ENCODE data around the gene SLC35F3.

The SLC35F3 gene

DNA sequence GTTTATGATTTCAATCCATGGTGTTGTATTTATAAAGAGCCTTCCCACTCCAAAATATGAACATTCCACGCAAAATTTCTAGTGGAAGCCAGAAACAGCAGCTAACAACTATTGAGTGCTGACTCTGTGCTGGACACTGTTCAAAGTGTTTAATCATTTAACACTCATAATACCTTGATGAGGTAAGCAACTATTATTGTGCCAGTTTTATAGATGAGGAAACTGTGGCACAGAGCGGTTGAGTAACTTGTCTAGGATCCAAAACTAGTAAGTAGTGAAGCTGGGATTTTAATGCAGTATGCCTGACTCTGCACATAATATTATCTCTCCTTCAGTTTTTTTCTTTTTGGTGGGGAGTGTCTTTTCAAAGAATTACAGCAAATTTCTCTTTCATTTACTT, 228.3 kb downstream of the SLC35F3 start:
- Histone ChIP-seq H4K8ac (ENCODE audit: low read depth, low read length) (no peak overlapping the region), H3K36me3 (replicated peaks in 1 of 2; ENCODE audit: control insufficient read depth in 2 of 2, insufficient read depth in 2 of 2, low read length in 2 of 2) (no peaks in the 10 kb centered on the region), H2AFZ (ENCODE audit: low read length) (no peak overlapping the region), H3K14ac (ENCODE audit: low read length) (no peak overlapping the region), H2BK120ac (ENCODE audit: low read depth, low read length) (no peak overlapping the region), H3K27ac (replicated peaks; ENCODE audit: low read length) (no peak overlapping the region), H2BK5ac (ENCODE audit: low read length) (no peak overlapping the region), H2BK12ac (ENCODE audit: low read length) (no peak overlapping the region), H3K9me3 (replicated peaks in 1 of 2; ENCODE audit: control insufficient read depth in 2 of 2, insufficient read depth in 1 of 2, low read depth in 1 of 2, low read length in 2 of 2) (no peaks in the 10 kb centered on the region), H3K9ac (ENCODE audit: low read depth, low read length, poor library complexity) (no peak overlapping the region), H2AK5ac (ENCODE audit: low read depth, low read length) (no peak overlapping the region), H3K23ac (ENCODE audit: low read depth, low read length, poor library complexity) (no peak overlapping the region), H3K79me1 (ENCODE audit: low read depth, low read length) (no peaks in the 10 kb centered on the region), H3K4me3 (ENCODE audit: low read length in 2 of 2) (no peak overlapping the region), H3K4me2 (ENCODE audit: insufficient read depth, low read length, poor library complexity, severe bottlenecking) (no peak overlapping the region), H3K4ac (ENCODE audit: low read length) (no peak overlapping the region), H4K91ac (ENCODE audit: low read depth, low read length, poor library complexity) (no peak overlapping the region), H3K4me1 (ENCODE audit: control insufficient read depth in 2 of 2, insufficient read depth in 1 of 2, low read depth in 1 of 2, low read length in 2 of 2) (no peaks in the 10 kb centered on the region), H3K27me3 (ENCODE audit: control insufficient read depth in 3 of 3, insufficient read depth in 3 of 3, low read depth in 1 of 3, low read length in 3 of 3) (no peaks in the 10 kb centered on the region), H2BK15ac (ENCODE audit: low read length) (no peak overlapping the region), H3K18ac (ENCODE audit: low read length) (no peak overlapping the region)
- WGBS, 2 donors (ENCODE audit: extremely low coverage in 2 of 2, insufficient read length in 2 of 2, insufficient replicate concordance in 1 of 2) = no CpG with 5 or more reads among the region's 2 CpGs
- DNase-seq (ENCODE audit: low spot score) = no peak

- Histone ChIP-seq H4K91ac (ENCODE audit: low read depth, low read length, poor library complexity) (no peak overlapping the region), H3K27me3 (ENCODE audit: control insufficient read depth in 3 of 3, insufficient read depth in 3 of 3, low read depth in 1 of 3, low read length in 3 of 3) (no peaks in the 10 kb centered on the region), H3K9ac (ENCODE audit: low read depth, low read length, poor library complexity) (no peak overlapping the region), H3K23ac (ENCODE audit: low read depth, low read length, poor library complexity) (no peak overlapping the region), H3K14ac (ENCODE audit: low read length) (no peak overlapping the region), H2BK120ac (ENCODE audit: low read depth, low read length) (no peak overlapping the region), H4K8ac (ENCODE audit: low read depth, low read length) (no peak overlapping the region), H3K9me3 (replicated peaks in 1 of 2; ENCODE audit: control insufficient read depth in 2 of 2, insufficient read depth in 1 of 2, low read depth in 1 of 2, low read length in 2 of 2) (no peaks in the 10 kb centered on the region), H2BK5ac (ENCODE audit: low read length) (no peak overlapping the region), H2AK5ac (ENCODE audit: low read depth, low read length) (no peak overlapping the region), H3K36me3 (replicated peaks in 1 of 2; ENCODE audit: control insufficient read depth in 2 of 2, insufficient read depth in 2 of 2, low read length in 2 of 2) (no peaks in the 10 kb centered on the region), H2BK15ac (ENCODE audit: low read length) (no peak overlapping the region), H2BK12ac (ENCODE audit: low read length) (no peak overlapping the region), H3K4me2 (ENCODE audit: insufficient read depth, low read length, poor library complexity, severe bottlenecking) (no peak overlapping the region), H2AFZ (ENCODE audit: low read length) (no peak overlapping the region), H3K18ac (ENCODE audit: low read length) (no peak overlapping the region), H3K4me3 (ENCODE audit: low read length in 2 of 2) (no peak overlapping the region), H3K4me1 (ENCODE audit: control insufficient read depth in 2 of 2, insufficient read depth in 1 of 2, low read depth in 1 of 2, low read length in 2 of 2) (no peaks in the 10 kb centered on the region), H3K27ac (replicated peaks; ENCODE audit: low read length) (no peak overlapping the region), H3K4ac (ENCODE audit: low read length) (no peak overlapping the region), H3K79me1 (ENCODE audit: low read depth, low read length) (no peaks in the 10 kb centered on the region)
- DNase-seq (ENCODE audit: low spot score) = no peak
- no CpG with 5 or more reads among the region's 5 CpGs for WGBS, 2 donors (ENCODE audit: extremely low coverage in 2 of 2, insufficient read length in 2 of 2, insufficient replicate concordance in 1 of 2)
These were observed 230.4 kb downstream of the SLC35F3 start for GRCh38 chr1:234134878-234135277.

- Histone ChIP-seq H2AK5ac (ENCODE audit: low read depth, low read length) (no peak overlapping the region), H4K91ac (ENCODE audit: low read depth, low read length, poor library complexity) (no peak overlapping the region), H3K9ac (ENCODE audit: low read depth, low read length, poor library complexity) (no peak overlapping the region), H3K4me1 (ENCODE audit: control insufficient read depth in 2 of 2, insufficient read depth in 1 of 2, low read depth in 1 of 2, low read length in 2 of 2) (no peaks in the 10 kb centered on the region), H2AFZ (ENCODE audit: low read length) (no peak overlapping the region), H3K9me3 (replicated peaks in 1 of 2; ENCODE audit: control insufficient read depth in 2 of 2, insufficient read depth in 1 of 2, low read depth in 1 of 2, low read length in 2 of 2) (no peaks in the 10 kb centered on the region), H3K4me3 (ENCODE audit: low read length in 2 of 2) (no peak overlapping the region), H2BK15ac (ENCODE audit: low read length) (no peak overlapping the region), H3K27ac (replicated peaks; ENCODE audit: low read length) (no peak overlapping the region), H2BK120ac (ENCODE audit: low read depth, low read length) (no peak overlapping the region), H3K18ac (ENCODE audit: low read length) (no peak overlapping the region), H4K8ac (ENCODE audit: low read depth, low read length) (no peak overlapping the region), H3K79me1 (ENCODE audit: low read depth, low read length) (no peaks in the 10 kb centered on the region), H3K14ac (ENCODE audit: low read length) (no peak overlapping the region), H3K23ac (ENCODE audit: low read depth, low read length, poor library complexity) (no peak overlapping the region), H3K4me2 (ENCODE audit: insufficient read depth, low read length, poor library complexity, severe bottlenecking) (no peak overlapping the region), H2BK12ac (ENCODE audit: low read length) (no peak overlapping the region), H3K36me3 (replicated peaks in 1 of 2; ENCODE audit: control insufficient read depth in 2 of 2, insufficient read depth in 2 of 2, low read length in 2 of 2) (no peaks in the 10 kb centered on the region), H2BK5ac (ENCODE audit: low read length) (no peak overlapping the region), H3K4ac (ENCODE audit: low read length) (no peak overlapping the region), H3K27me3 (ENCODE audit: control insufficient read depth in 3 of 3, insufficient read depth in 3 of 3, low read depth in 1 of 3, low read length in 3 of 3) (no peaks in the 10 kb centered on the region)
- no CpG with 5 or more reads among the region's 4 CpGs for WGBS, 2 donors (ENCODE audit: extremely low coverage in 2 of 2, insufficient read length in 2 of 2, insufficient replicate concordance in 1 of 2)
- DNase-seq (ENCODE audit: low spot score) = no peak
These were observed 231.0 kb downstream of the SLC35F3 start for GRCh38 chr1:234135501-234135900.

- Histone ChIP-seq H3K9me3 (replicated peaks in 1 of 2; ENCODE audit: control insufficient read depth in 2 of 2, insufficient read depth in 1 of 2, low read depth in 1 of 2, low read length in 2 of 2) (no peaks in the 10 kb centered on the region), H2AK5ac (ENCODE audit: low read depth, low read length) (no peak overlapping the region), H3K9ac (ENCODE audit: low read depth, low read length, poor library complexity) (no peak overlapping the region), H3K27me3 (ENCODE audit: control insufficient read depth in 3 of 3, insufficient read depth in 3 of 3, low read depth in 1 of 3, low read length in 3 of 3) (no peaks in the 10 kb centered on the region), H2BK15ac (ENCODE audit: low read length) (no peak overlapping the region), H3K36me3 (replicated peaks in 1 of 2; ENCODE audit: control insufficient read depth in 2 of 2, insufficient read depth in 2 of 2, low read length in 2 of 2) (no peaks in the 10 kb centered on the region), H2BK5ac (ENCODE audit: low read length) (no peak overlapping the region), H3K4ac (ENCODE audit: low read length) (no peak overlapping the region), H3K4me3 (ENCODE audit: low read length in 2 of 2) (no peak overlapping the region), H3K79me1 (ENCODE audit: low read depth, low read length) (no peaks in the 10 kb centered on the region), H2AFZ (ENCODE audit: low read length) (no peak overlapping the region), H3K4me1 (ENCODE audit: control insufficient read depth in 2 of 2, insufficient read depth in 1 of 2, low read depth in 1 of 2, low read length in 2 of 2) (no peaks in the 10 kb centered on the region), H3K18ac (ENCODE audit: low read length) (no peak overlapping the region), H3K23ac (ENCODE audit: low read depth, low read length, poor library complexity) (no peak overlapping the region), H2BK120ac (ENCODE audit: low read depth, low read length) (no peak overlapping the region), H3K4me2 (ENCODE audit: insufficient read depth, low read length, poor library complexity, severe bottlenecking) (no peak overlapping the region), H4K91ac (ENCODE audit: low read depth, low read length, poor library complexity) (no peak overlapping the region), H4K8ac (ENCODE audit: low read depth, low read length) (no peak overlapping the region), H3K27ac (replicated peaks; ENCODE audit: low read length) (no peak overlapping the region), H2BK12ac (ENCODE audit: low read length) (no peak overlapping the region), H3K14ac (ENCODE audit: low read length) (no peak overlapping the region)
- no peak for DNase-seq (ENCODE audit: low spot score)
These were observed 231.6 kb downstream of the SLC35F3 start for GRCh38 chr1:234136073-234136472.

Data from neuronal stem cell (in vitro differentiated cells).